Measurements from ENCODE around the gene CNTNAP2.

DNA sequence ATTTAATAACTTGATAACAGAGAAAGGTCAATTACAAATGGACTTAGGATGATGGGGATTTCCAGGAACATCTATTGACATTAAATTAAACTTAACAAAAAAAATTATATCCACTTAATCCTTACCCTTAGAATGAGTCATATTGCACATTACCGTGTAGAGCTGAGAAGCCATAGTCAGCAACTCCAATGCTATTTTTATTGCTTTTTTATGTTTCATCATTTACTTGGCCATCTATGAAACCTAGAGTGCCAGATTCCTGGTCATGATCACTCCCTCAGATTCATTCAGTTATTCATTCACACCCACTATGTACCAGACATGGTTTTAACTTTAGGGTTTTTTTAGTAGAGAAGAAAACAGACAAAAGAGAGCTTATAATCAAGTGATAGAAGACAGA, 1180.4 kb downstream of the CNTNAP2 start:
- TF ChIP-seq POLR2A (IDR thresholded peaks at IDR 0.05) = no peak
- TF ChIP-seq CTCF (IDR thresholded peaks at IDR 0.05) = no peak

All from heart left ventricle (tissue), 13 donors.